ENCODE results near the gene SYNGR4.

SYNGR4 gene

DNA sequence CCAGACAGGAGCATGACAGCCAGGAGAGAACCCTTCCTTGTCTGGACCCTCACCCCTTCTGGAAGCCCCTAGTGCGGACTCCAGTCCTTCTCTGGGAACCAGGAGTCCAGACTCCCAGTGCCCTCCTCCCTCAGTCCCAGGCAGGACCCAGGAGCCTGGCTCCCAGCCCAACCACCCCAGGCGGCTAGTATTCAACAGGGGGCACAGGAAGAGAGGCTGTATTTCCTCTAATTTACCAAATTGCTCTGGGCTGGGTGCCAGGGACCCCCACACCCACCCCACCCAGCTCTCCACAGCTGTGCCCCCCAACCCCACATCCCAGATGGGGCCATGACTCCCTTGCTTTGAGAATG is 32.6 kb downstream of the SYNGR4 start:
- H3K4me3 ChIP-seq (ENCODE audit: low read depth, low read length) = no peak overlapping the region
- peaks cover 39% of the 10 kb centered on the region for H3K27me3 ChIP-seq
- TF ChIP-seq, protein P1, sequence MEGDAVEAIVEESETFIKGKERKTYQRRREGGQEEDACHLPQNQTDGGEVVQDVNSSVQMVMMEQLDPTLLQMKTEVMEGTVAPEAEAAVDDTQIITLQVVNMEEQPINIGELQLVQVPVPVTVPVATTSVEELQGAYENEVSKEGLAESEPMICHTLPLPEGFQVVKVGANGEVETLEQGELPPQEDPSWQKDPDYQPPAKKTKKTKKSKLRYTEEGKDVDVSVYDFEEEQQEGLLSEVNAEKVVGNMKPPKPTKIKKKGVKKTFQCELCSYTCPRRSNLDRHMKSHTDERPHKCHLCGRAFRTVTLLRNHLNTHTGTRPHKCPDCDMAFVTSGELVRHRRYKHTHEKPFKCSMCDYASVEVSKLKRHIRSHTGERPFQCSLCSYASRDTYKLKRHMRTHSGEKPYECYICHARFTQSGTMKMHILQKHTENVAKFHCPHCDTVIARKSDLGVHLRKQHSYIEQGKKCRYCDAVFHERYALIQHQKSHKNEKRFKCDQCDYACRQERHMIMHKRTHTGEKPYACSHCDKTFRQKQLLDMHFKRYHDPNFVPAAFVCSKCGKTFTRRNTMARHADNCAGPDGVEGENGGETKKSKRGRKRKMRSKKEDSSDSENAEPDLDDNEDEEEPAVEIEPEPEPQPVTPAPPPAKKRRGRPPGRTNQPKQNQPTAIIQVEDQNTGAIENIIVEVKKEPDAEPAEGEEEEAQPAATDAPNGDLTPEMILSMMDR (IDR thresholded peaks at IDR 0.05; ENCODE audit: low read depth, low read length) = no peak
- peaks cover 17% of the 10 kb centered on the region for H3K4me1 ChIP-seq
- DNase-seq = no peak
- H3K9me3 ChIP-seq = no peaks in the 10 kb centered on the region
- H3K36me3 ChIP-seq = no peaks in the 10 kb centered on the region

DNA sequence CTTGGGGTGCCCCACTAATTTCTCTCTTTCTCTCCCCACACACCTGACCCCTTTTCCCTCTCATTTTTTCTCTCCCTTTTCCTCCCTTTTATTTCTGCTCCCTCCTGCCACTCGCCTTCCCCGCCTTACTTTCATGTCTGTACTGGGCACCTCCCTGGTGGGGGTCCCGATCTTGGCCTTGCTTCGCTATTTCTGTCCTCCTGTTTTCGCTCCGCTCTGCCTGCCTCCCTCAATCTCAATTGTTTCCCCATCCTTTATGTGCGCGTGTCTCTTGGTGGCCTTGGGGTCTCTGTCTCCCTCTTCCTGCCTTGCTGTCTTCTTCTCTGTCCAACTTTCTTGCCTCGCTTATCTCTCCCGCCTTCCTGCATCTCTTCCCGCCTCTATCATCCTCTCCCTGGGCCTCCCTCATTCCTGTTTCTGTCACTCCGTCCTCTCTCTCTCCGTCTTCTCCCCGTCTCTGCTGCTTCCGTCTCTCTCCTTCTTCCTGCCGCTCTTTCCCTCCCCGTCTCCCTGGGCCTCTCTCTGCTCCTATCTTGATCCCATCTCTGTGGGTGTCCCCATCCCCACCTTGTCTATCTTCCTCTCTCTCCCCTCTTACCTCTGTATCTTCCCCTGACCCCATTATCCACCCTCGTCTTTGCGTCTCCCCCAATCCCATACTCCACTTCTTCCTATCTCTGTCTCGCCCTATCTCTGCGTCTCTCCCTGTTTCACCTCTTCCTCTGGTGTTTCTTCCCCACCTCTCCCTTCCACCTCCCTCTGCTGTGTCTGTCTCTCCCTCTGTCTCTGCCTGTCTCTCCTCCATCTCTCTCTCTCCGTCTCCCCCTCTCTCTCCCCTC is 33.3 kb downstream of the SYNGR4 start:
- Histone ChIP-seq H3K4me1 (peaks cover 17% of the 10 kb centered on the region), H3K4me3 (ENCODE audit: low read depth, low read length) (peak overlapping the region; percentile 55), H3K9me3 (no peaks in the 10 kb centered on the region), H3K36me3 (no peaks in the 10 kb centered on the region), H3K27me3 (peaks cover 39% of the 10 kb centered on the region)
- TF ChIP-seq, protein P1 (IDR thresholded peaks at IDR 0.05; ENCODE audit: low read depth, low read length) = no peak
- DNase-seq = no peak

DNA sequence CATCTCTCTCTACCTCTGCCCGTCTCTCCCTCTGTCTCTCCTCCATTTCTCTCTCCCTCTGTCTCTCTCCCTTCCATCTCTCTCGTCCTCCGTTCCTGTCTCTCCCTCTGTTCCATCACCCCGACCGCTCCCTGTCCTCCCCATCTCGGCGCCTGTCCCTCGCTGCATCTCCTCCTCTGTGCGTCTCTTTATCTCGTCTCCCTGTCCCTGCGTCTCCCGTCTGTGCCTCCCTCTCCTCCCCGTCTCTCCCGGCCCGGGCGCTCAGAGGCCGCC is 33.9 kb downstream of the SYNGR4 start:
- Histone ChIP-seq H3K4me3 (ENCODE audit: low read depth, low read length) (peak overlapping the region; percentile 55), H3K9me3 (no peaks in the 10 kb centered on the region), H3K36me3 (no peaks in the 10 kb centered on the region), H3K4me1 (peaks cover 17% of the 10 kb centered on the region), H3K27me3 (peaks cover 39% of the 10 kb centered on the region)
- DNase-seq = no peak
- TF ChIP-seq, protein P1 (IDR thresholded peaks at IDR 0.05; ENCODE audit: low read depth, low read length) = no peak

DNA sequence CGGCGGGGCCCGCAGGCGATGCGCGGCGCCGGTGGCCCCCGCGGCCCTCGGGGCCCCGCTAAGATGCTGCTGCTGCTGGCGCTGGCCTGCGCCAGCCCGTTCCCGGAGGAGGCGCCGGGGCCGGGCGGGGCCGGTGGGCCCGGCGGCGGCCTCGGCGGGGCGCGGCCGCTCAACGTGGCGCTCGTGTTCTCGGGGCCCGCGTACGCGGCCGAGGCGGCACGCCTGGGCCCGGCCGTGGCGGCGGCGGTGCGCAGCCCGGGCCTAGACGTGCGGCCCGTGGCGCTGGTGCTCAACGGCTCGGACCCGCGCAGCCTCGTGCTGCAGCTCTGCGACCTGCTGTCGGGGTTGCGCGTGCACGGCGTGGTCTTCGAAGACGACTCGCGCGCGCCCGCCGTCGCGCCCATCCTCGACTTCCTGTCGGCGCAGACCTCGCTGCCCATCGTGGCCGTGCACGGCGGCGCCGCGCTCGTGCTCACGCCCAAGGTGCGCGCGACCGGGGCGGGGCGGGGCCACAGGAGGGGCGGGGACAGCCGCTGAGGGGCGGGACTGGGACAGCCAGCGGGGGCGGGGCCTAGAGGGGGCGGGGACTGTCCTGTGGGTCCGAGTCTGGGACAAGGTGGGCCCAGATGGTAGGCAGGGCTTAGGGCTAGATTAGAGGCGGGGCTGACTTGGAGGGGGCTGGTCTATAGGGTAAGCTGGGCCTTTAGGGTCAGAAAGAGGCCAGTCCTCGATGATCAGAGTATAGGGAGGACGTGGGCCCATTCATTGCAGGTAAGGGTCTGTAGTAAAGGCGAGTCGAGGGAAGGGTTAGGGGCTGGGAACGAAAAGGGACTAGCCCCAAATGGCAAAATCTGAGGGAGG is 34.4 kb downstream of the SYNGR4 start:
- Histone ChIP-seq H3K36me3 (no peaks in the 10 kb centered on the region), H3K27me3 (peaks cover 36% of the 10 kb centered on the region), H3K4me3 (ENCODE audit: low read depth, low read length) (peak overlapping the region; percentile 55), H3K9me3 (no peaks in the 10 kb centered on the region), H3K4me1 (peaks cover 15% of the 10 kb centered on the region)
- TF ChIP-seq, protein P1 (IDR thresholded peaks at IDR 0.05; ENCODE audit: low read depth, low read length) = no peak
- DNase-seq = peak; percentile 94

DNA sequence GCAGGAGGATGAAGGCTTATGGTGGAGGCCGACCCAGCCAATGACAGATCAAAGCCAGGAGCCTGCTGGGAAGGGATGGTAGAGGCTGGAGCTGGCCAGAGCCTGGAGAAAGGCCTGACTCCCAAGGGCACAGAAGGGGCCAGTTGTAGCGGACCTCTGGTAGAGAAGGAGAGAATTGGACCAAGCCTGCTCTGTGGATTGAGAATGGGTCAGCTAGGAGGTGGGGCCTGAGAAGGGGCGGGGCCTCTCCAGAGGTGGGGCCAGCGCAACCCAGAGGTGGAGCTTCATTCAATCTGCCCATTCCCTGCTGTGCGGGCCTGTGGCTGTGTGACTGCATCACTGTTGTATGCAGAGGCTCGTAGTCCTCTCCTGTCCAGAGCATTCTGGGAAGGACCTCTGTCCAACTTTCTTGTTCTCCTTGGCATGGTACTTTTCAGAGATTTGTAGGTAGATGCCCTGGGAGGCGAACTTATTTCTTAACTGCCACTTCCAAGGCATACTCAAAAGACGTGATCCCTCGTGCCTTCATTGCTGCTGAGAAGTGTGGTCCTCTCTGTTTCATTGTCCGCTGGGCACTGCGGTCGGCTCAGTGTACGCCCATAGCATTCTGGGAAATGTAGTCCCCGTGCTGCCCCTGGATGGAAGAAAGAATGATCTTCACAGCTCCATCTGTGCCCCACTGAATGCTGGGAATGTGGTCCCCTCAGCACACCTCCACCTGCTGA is 36.0 kb downstream of the SYNGR4 start:
- Histone ChIP-seq H3K9me3 (no peaks in the 10 kb centered on the region), H3K4me3 (ENCODE audit: low read depth, low read length) (peak overlapping the region; percentile 25; the same call in 1 of the 2 replicates), H3K4me1 (peaks cover 13% of the 10 kb centered on the region), H3K36me3 (no peaks in the 10 kb centered on the region), H3K27me3 (peaks cover 23% of the 10 kb centered on the region)
- peak; percentile 63 for DNase-seq
- TF ChIP-seq, protein P1 (IDR thresholded peaks at IDR 0.05; ENCODE audit: low read depth, low read length) = no peak
